Neural cell (in vitro differentiated cells): Measurements from ENCODE around the gene ATP1A1.

ENCODE experiments used
- CTCF ChIP-seq: fragments of 450-650 bp; IDR thresholded peaks from 2 replicates; pipeline ENCODE4 v1.5.1; 2014; ENCODE audit warnings: antibody characterized with exemption, mild to moderate bottlenecking, moderate library complexity; ENCODE audit not compliant: poor library complexity, severe bottlenecking
- EP300 ChIP-seq: fragments of 450-650 bp; conservative IDR thresholded peaks from 2 replicates; pipeline ENCODE4 v1.6.1; 2014; ENCODE audit warnings: antibody characterized with exemption, mild to moderate bottlenecking, moderate library complexity; ENCODE audit not compliant: poor library complexity, severe bottlenecking
- EZH2 ChIP-seq: fragments of 200-600, 300-800 bp; shearing (Covaris generic), sonication (generic); IDR thresholded peaks from 2 replicates; pipeline ENCODE4 v1.6.1; 2014; ENCODE audit warnings: antibody characterized with exemption, low read length, borderline replicate concordance, mild to moderate bottlenecking; ENCODE audit not compliant: insufficient read depth, poor library complexity, severe bottlenecking
- MXI1 ChIP-seq: fragments of 450-650 bp; conservative IDR thresholded peaks from 2 replicates; pipeline ENCODE4 v1.6.1; 2014; ENCODE audit warnings: antibody characterized with exemption, mild to moderate bottlenecking; ENCODE audit not compliant: poor library complexity, severe bottlenecking
- POLR2AphosphoS5 ChIP-seq: IDR thresholded peaks from 2 replicates; pipeline ENCODE4 v1.6.1; 2012
- RAD21 ChIP-seq: fragments of 450-650 bp; conservative IDR thresholded peaks from 2 replicates; pipeline ENCODE4 v1.6.1; 2014; ENCODE audit warnings: antibody characterized with exemption, mild to moderate bottlenecking, moderate library complexity
- REST ChIP-seq: IDR thresholded peaks from 2 replicates; pipeline ENCODE4 v1.6.1; 2012; ENCODE audit warnings: borderline replicate concordance
- SMC3 ChIP-seq: fragments of 450-650 bp; conservative IDR thresholded peaks from 2 replicates; pipeline ENCODE4 v1.6.1; 2014; ENCODE audit warnings: antibody characterized with exemption, mild to moderate bottlenecking, moderate library complexity; ENCODE audit not compliant: poor library complexity
- TAF1 ChIP-seq: IDR thresholded peaks from 2 replicates; pipeline ENCODE4 v1.6.1; 2012; ENCODE audit warnings: low read depth

DNA sequence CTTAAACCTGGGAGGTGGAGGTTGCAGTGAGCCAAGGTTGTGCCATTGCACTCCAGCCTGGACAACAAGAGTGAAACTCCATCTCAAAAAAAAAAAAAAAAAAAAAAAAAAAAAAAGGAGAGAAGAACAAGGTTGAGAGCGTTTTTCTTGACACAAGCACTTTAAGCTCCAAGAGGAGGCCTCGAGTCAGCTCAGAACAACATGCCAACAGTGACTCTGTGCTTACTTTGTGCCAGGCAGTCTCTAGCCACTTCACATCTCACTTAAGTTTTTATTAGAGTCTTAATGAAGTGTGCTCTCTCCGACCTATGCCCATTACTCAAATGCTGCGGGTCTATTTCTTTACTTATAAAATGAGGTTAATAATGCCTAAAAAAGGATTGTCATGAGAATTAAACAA is 13.0 kb downstream of the ATP1A1 start:
- TF ChIP-seq RAD21 (no peak), CTCF (no peak), EP300 (no peak), POLR2AphosphoS5 (no peak), MXI1 (no peak), TAF1 (no peak), EZH2 (no peak), REST (no peak), SMC3 (no peak)
